ENCODE data around the gene TP53RK.

TP53RK gene

GRCh38 chr20:46706242-46706641 is 17.0 kb upstream of the TP53RK start:
- DNase-seq (ENCODE audit: low read depth in 2 of 2), result no peak

GRCh38 chr20:46705378-46705729 is 16.1 kb upstream of the TP53RK start:
- no peak for DNase-seq (ENCODE audit: low read depth in 2 of 2)

DNA sequence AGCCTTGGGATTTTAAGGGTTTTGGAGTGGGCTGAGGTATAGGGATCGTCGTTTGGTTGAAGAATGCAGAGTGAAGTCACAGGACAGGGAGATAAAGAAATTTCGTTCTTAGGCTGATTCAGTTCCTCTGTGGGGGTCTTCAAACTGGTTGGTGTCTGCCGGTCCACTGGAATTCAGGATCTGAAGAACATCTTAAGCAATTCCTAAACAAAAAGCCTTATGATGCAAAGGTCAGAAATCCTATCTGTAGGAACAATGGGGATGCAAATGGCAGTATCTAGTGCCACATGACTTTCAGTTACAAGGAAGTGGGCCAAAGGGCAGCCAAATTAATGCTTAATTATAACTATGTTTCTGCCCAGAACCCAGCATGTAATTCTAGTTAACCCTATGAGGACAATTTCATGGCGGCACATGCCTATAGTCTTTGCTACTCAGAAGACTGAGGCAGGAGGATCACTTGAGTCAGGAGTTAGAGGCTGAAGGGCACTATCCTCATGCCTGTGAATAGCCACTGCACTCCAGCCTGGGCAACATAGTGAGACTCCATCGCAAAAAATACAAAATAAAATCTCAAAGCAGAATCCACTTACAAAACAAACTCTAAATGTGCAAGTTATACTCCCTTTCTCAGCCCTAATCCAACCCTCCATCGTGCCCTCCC is 15.6 kb upstream of the TP53RK start:
- DNase-seq (ENCODE audit: low read depth in 2 of 2), result no peak

DNA sequence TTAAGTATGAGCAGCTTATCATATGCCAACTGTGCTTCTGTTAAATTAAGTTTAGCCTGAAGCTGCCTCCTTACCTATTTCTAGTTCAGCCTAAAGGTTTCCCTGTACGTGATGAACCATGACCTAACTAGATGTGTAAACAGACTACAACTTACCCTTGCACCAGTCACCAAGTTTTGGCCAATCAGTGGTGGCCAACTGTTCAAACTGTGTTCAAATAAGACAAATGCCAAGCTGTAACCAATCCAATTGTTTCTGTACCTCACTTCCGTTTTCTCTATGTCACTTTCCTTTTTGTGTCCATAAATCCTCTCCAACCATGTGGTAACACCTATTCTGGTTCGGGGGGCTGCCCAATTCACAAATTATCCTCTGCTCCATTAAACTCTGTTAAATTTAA is 14.2 kb upstream of the TP53RK start:
- DNase-seq (ENCODE audit: low read depth in 2 of 2), result no peak

DNA sequence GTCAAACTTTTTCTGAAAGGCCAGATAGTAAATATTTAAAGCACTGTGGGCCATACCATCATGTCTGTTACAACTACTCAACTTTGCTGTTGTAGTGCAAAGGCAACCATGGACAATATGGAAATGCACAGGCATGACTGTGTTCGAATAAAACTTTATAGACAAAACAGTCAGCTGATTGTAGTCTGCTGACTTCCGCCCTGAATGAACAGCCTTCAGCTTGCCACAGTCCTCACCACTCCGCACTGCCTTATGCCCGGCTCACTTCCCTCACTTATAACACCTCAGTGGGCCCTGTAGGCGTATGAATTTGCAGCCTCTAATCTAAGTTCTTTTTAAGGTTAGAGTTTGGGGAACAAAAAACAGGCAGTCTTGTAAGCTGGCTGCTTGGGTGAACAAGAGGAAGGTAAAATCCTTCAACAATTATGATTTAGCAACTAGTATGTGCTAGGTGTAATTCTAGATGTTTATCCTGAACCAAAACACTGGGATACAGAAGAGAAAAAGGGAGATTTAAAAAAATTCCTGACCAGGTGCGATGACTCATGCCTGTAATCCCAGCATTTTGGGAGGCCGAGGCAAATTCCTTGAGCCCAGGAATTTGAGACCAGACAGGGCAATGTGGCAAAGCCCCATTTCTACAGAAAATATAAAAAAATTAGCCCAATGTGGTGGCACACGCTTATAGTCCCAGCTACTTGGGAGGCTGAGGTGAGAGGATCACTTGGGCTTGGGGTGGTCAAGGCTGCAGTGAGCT is 13.4 kb upstream of the TP53RK start:
- DNase-seq (ENCODE audit: low read depth in 2 of 2), result no peak

DNA sequence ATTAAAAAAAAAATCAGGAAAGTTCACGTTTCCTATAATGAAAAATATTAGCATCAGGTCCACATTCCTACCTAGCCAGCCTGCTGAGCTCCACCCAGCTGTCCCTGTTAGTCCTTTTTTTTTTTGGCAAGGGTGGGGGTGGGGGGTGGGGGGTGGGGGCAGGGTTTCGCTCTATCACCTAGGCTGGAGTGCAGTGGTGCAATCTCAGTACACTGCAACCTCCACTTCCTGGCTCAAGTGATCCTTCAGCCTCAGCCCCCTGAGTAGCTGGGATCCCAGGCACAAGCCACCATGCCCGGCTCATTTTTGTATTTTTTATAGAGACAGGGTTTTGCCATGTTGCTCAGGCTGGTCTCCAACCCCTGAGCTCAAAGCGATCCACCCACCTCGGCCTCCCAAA is 12.7 kb upstream of the TP53RK start:
- DNase-seq (ENCODE audit: low read depth in 2 of 2), result no peak

DNA sequence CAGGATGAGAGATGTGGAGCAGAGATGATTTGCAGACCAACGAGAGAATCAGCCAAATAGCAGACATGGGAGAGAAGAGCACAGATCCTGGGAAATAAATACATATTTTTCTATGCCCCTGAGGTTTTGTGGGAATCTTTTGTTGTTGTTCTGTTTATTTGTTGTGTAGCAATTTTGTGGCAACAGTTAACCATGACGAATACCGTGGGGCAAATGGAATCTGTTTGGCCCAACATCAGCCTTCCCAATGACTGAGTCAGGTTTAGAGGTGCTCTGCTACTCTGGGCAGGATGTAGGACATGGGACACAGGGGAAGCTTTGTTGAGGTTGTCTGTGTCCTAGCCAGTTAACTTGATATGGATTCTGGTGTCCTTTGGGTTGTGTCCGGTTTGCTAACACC is 12.3 kb upstream of the TP53RK start:
- no peak for DNase-seq (ENCODE audit: low read depth in 2 of 2)

GRCh38 chr20:46701057-46701456 is 11.8 kb upstream of the TP53RK start:
- no peak for DNase-seq (ENCODE audit: low read depth in 2 of 2)

DNA sequence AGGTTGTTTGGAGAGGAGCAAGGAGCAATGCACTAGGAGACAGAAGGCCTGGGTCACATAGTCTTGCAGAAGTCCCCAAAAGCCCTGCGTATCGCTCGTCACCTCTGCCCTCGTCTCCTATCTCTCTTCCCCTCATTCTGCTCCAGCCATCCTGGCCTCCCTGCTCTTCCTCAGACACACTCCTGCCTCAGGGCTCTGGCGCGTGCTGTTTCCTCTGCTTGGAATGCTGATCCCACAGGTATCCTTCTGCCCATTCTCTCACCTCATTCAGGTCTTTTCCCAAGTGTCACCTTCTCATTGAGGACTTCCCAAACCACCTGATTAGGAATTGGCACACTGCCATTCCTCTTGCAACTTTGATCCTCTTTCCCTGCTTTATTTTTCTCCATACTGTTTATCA is 11.2 kb upstream of the TP53RK start:
- DNase-seq (ENCODE audit: low read depth in 2 of 2), result no peak

- DNase-seq (ENCODE audit: low read depth in 2 of 2), result no peak
Measured at GRCh38 chr20:46699651-46700359, 10.6 kb upstream of the TP53RK start.

DNA sequence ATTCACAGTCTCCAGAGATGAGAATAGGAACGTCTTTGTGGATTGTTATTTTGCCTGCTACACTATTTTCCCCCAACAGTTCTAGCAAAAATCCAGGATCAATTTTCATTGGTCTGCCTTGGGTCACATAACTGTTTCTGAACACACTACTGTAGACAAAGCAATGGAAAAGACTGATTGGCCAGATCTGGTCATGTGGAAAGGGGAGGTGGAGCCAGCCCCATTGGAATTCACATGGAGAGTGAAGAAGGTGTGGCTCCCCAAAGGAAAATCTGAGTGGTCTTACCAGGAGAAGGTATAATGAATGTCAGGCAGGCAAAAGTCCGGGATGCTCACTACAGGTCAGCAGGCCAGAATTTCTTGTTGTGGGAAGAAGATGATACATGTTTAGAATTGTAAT is 9.5 kb upstream of the TP53RK start:
- DNase-seq (ENCODE audit: low read depth in 2 of 2), result no peak

DNA sequence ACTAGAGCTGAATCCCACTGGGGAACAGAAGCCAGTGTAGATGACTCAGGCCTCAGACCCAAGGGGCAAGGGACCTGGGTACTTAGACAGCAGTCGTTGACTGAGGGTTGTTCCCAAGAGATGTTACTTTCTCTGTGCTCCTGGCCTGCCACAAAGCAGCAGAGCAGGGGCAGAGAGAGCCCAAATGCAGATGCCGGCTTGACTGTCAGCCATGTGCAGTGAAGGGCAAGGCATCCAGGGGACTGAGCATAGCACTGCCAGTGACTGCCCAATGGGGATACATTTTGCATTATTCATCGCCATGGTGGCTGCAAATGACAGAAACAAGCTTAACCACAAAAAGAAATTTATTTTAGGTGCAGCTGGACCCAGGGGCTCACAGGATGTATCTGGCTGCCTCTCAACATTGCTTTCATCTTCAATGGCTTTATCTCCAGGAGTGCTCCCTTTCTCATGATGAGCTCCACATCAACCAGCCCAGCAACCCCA is 7.6 kb upstream of the TP53RK start:
- no peak for DNase-seq (ENCODE audit: low read depth in 2 of 2)

DNA sequence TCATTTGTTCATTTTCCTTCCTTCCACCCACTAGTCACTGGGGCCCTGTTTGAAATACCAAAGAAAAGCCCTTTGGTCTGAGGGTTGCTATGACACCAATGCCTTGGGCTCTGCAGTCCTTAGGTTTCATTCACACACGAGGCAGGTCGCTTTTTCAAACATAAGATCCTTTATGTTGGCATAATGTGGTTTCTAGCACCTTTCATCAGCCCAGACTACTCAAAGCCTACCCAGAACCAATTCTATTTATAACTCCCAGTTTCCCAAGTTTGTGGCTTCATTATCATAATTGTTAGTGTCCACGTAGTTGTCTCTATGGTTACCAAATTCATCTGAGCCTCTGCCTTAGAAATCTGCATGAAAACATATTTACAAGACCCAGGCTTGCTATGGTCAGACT is 6.6 kb upstream of the TP53RK start:
- no peak for DNase-seq (ENCODE audit: low read depth in 2 of 2)

DNA sequence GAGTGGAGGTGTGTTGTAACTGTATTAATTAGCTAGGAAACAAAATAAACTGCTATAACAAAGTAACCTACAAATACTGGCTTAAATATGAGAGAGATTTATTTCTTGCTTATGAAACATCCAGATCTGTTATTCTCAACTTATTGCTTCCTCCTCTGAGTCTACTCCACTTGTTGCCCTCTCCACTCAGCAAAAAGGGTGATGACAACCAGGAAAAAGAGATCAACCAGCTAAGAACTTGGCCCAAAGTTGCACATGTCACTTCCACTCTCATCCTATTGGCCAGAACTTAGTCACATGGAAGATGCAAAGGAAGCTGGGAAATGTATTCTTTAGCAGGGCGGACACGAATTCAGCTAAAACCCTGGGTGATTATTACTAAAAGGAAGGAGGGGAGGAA is 5.2 kb upstream of the TP53RK start:
- no peak for DNase-seq (ENCODE audit: low read depth in 2 of 2)

GRCh38 chr20:46691196-46691595 is 2.0 kb upstream of the TP53RK start:
- DNase-seq (ENCODE audit: low read depth in 2 of 2), result no peak

- DNase-seq (ENCODE audit: low read depth in 2 of 2), result no peak
Measured at GRCh38 chr20:46690219-46691106, 1.2 kb upstream of the TP53RK start.

DNA sequence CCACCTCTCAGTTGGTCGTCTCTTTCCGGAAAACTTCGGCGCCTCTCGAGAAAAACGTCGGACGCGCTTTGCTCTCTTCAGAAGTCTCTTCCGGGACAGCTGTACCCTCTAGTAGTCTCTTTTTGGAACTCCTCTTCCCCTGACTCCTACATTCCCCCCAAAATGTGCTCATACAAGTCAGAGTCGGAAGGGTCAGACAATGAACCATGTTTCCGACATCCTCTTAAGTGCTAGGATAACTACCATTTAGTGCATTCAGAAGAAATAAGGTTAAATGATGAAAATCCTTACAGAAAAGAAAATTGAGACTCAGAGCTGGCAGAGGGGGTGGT is 476 bp upstream of the TP53RK start:
- no peak for DNase-seq (ENCODE audit: low read depth in 2 of 2)

- no peak for DNase-seq (ENCODE audit: low read depth in 2 of 2)
Measured at GRCh38 chr20:46688151-46689081, 828 bp downstream of the TP53RK start.

DNA sequence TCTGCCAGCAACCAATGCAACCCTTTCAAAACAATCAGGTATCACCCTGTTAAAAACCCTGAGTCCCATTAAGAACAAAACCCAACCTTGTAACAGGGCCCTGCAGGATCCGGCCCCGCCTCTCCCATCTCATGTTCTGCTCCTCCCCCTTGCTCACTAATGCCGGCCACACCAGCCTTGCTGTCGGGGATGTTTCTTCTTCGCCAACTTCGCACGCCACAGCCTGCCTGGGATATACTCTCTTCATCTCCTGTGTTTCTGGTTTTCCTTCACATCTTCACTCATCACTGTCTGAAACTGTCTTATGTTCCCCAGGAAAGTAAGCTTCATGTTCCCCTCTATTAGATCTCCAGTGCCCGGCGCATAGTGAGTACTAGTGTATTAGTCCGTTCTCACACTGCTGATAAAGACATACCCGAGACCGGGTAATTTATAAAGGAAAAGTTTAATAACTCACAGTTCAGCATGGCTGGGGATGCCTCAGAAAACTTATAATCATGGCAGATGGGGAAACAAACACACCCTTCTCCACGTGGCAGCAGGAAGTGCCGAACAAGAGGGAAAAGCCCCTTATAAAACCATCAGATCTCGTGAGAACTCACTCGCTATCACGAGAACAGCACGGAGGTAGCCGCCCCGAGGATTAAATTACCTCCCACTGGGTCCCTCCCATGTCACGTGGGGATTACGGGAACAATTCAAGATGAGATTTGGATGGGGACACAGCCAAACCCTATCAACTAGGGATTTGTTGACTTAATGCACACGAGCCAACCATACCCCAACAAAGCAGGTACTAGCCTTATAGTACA is 5.1 kb downstream of the TP53RK start:
- no peak for DNase-seq (ENCODE audit: low read depth in 2 of 2)

- no peak for DNase-seq (ENCODE audit: low read depth in 2 of 2)
Measured at GRCh38 chr20:46683668-46683938, 5.6 kb downstream of the TP53RK start.

Data from stimulated activated CD4-positive, alpha-beta T cell treated with anti-CD3 and anti-CD28 coated beads, Interleukin-15, amount 100 ng/mL, for 48 hours (primary cell).